Measurements from ENCODE around the gene GTF3A. TPM values are rescaled to one million over a fixed set of nuclear protein-coding genes. Genes with fewer than 3 reads are reported as not detected.
"Not testable (repeated sequence)": the region's sequence is repeated elsewhere in the genome, so short reads cannot be mapped to it uniquely, and the experiment has no call there.

The GTF3A gene
- total RNA-seq, 1 donor, result 111 TPM

- no peak for DNase-seq (ENCODE audit: low read depth)
- H3K4me3 ChIP-seq (ENCODE audit: low read depth, low read length), result no peak overlapping the region
- TF ChIP-seq, protein P1, sequence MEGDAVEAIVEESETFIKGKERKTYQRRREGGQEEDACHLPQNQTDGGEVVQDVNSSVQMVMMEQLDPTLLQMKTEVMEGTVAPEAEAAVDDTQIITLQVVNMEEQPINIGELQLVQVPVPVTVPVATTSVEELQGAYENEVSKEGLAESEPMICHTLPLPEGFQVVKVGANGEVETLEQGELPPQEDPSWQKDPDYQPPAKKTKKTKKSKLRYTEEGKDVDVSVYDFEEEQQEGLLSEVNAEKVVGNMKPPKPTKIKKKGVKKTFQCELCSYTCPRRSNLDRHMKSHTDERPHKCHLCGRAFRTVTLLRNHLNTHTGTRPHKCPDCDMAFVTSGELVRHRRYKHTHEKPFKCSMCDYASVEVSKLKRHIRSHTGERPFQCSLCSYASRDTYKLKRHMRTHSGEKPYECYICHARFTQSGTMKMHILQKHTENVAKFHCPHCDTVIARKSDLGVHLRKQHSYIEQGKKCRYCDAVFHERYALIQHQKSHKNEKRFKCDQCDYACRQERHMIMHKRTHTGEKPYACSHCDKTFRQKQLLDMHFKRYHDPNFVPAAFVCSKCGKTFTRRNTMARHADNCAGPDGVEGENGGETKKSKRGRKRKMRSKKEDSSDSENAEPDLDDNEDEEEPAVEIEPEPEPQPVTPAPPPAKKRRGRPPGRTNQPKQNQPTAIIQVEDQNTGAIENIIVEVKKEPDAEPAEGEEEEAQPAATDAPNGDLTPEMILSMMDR (IDR thresholded peaks at IDR 0.05; ENCODE audit: insufficient read depth, low read depth, low read length), result no peak
These were observed 29.4 kb upstream of the GTF3A start for GRCh38 chr13:27395007-27395510.

DNA sequence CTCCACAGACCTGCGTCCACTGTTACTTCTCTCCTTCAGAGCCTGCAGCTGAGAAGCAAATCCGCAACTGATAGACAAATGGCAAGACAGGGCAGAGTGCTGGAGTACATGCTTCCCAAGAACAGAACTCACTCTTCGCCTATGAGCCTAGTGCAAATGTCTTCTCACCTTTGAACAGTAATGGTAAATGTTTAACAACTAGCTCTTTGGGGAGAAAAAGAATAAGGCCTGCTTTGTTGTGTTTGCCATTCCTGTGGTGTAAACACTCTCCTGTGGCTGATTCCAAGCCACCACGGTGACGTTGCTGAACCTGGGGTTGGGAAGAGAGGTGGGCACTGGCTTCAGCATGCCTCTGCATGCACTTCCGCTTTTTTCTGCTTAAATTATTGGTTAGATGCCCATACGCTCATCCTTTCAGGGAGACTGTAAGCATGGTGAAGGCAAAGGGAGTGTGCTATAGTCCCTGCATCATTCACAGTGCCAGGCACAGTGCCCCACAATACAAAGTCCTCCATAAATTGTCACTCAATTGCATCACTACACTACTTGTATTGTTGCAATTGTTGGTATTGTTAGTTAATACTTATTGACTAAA, 28.1 kb upstream of the GTF3A start:
- DNase-seq (ENCODE audit: low read depth), result no peak
- TF ChIP-seq, protein P1 (IDR thresholded peaks at IDR 0.05; ENCODE audit: insufficient read depth, low read depth, low read length), result no peak

GRCh38 chr13:27398360-27398759, 26.1 kb upstream of the GTF3A start:
- H3K4me3 ChIP-seq (ENCODE audit: low read depth, low read length), result no peak overlapping the region
- DNase-seq (ENCODE audit: low read depth), result no peak
- TF ChIP-seq, protein P1 (IDR thresholded peaks at IDR 0.05; ENCODE audit: insufficient read depth, low read depth, low read length), result no peak

More for the DNA sequence above, 28.1 kb upstream of the GTF3A start:
- no peak overlapping the region for H3K4me3 ChIP-seq (ENCODE audit: low read depth, low read length)

GRCh38 chr13:27400405-27400804, 24.0 kb upstream of the GTF3A start:
- DNase-seq (ENCODE audit: low read depth); H3K4me3 ChIP-seq (ENCODE audit: low read depth, low read length): not testable (repeated sequence)

GRCh38 chr13:27401210-27401609, 23.2 kb upstream of the GTF3A start:
- TF ChIP-seq, protein P1 (IDR thresholded peaks at IDR 0.05; ENCODE audit: insufficient read depth, low read depth, low read length), result no peak
- no peak overlapping the region for H3K4me3 ChIP-seq (ENCODE audit: low read depth, low read length)
- no peak for DNase-seq (ENCODE audit: low read depth)

DNA sequence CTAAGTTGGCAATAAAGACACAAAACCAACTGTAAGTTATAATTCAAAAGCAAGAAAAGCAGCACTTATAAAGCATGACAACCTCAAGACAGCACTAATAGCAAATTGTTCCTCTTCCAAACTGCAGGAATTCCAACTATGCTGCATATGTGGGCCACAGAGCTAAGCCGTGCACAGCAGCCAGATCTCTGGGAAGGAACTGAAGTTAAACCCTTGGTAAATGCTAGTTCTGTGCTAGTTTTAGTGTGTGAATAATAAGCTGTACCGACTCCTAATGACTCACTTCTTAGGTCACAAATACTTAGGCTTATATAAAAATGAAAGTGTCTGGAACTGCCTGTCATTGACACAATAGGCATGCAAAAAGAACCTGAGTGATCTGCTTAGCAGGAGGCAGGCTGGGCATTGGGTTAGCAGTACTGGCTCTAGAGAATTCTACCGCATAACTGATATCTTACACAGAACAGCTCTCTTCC, 21.2 kb upstream of the GTF3A start:
- no peak overlapping the region for H3K4me3 ChIP-seq (ENCODE audit: low read depth, low read length)
- peak; percentile 30 for DNase-seq (ENCODE audit: low read depth)
- TF ChIP-seq, protein P1 (IDR thresholded peaks at IDR 0.05; ENCODE audit: insufficient read depth, low read depth, low read length), result no peak

- TF ChIP-seq, protein P1 (IDR thresholded peaks at IDR 0.05; ENCODE audit: insufficient read depth, low read depth, low read length), result no peak
- no peak for DNase-seq (ENCODE audit: low read depth)
- no peak overlapping the region for H3K4me3 ChIP-seq (ENCODE audit: low read depth, low read length)
These were observed 20.6 kb upstream of the GTF3A start for GRCh38 chr13:27403727-27404385.
